K562 (cell line): ENCODE results near the gene ZFYVE28. TPM values are rescaled to one million over a fixed set of nuclear protein-coding genes. Genes with fewer than 3 reads are reported as not detected.
A peak's percentile ranks its signal among the peaks of the same experiment; 100 is the strongest.

Source experiments
- ATAC-seq: fragments of 200-7000 bp; cut with Tn5 transposase; 3 replicates; pipeline ENCODE4 v1.9.1; 2020; ENCODE audit warnings: moderate library complexity
- BruUV-seq: library from RNA; stranded (reverse); fragments of 400-500 nt; replicated peaks from 2 replicates; lab custom pipeline; 2021; lab: Mats Ljungman, UMichigan
- CTCF ChIA-PET: fragments of 300-600 bp; formaldehyde crosslinking; extraction: SDS; loops from one replicate; lab custom pipeline; 2021; ENCODE audit warnings: low intra/inter-chr PET ratio; lab: Yijun Ruan, JAX
- POLR2A ChIA-PET: fragments of 300-600, 350-650 bp; sonication (Branson Sonifier 250); formaldehyde crosslinking; extraction: SDS; loops from one replicate; lab custom pipeline; 2021; ENCODE audit warnings: antibody characterized with exemption, inconsistent platforms; lab: Yijun Ruan, JAX
- DNase-seq, 4 experiments: peaks; one replicate each; pipeline versions ENCODE4 v3.0.0 to v3.0.0-alpha.2; 2011 to 2018; ENCODE audit warnings: low spot score in 3 of 4, mixed read lengths in 3 of 4; ENCODE audit errors: extremely low read depth in 1 of 4
- FAIRE-seq: peaks from 2 replicates; lab custom pipeline; 2011; peaks lifted over from hg19 to GRCh38; lab: Jason Lieb, UNC
- H2AFZ ChIP-seq: 2 replicates; pipeline ENCODE4 v1.6.0; 2011; ENCODE audit warnings: low read depth, low read length, control low read depth, inconsistent platforms
- H3K27ac ChIP-seq: fragments of 200-600 bp; 3 replicates; pipeline ENCODE4 v1.8.0; 2011; ENCODE audit warnings: low read depth, mild to moderate bottlenecking, control low read depth, inconsistent platforms, low read length, moderate library complexity, mixed read lengths; ENCODE audit errors: extremely low read depth
- H3K27me3 ChIP-seq, 2 experiments: fragments of 300-600 bp in 1 of 2; 2 replicates in 1 of 2; 3 replicates in 1 of 2; pipeline versions ENCODE4 v1.6.0 to v1.8.0; 2011; ENCODE audit warnings: inconsistent platforms in 2 of 2, low read length in 2 of 2, mild to moderate bottlenecking in 1 of 2, mixed read lengths in 1 of 2, moderate library complexity in 1 of 2; ENCODE audit not compliant: control insufficient read depth in 2 of 2, insufficient read depth in 2 of 2
- H3K36me3 ChIP-seq: fragments of 300-600 bp; 3 replicates; pipeline ENCODE4 v1.8.0; 2011; ENCODE audit warnings: mild to moderate bottlenecking, low read length, inconsistent platforms; ENCODE audit not compliant: control insufficient read depth, insufficient read depth
- H3K4me1 ChIP-seq, 2 experiments: fragments of 200-600 bp in 1 of 2; replicated peaks in 1 of 2; 2 replicates in 1 of 2; 3 replicates in 1 of 2; pipeline versions ENCODE4 v1.5.1 to v1.8.0; 2011; ENCODE audit warnings: inconsistent platforms in 2 of 2, low read length in 2 of 2, mild to moderate bottlenecking in 1 of 2, mixed read lengths in 1 of 2, moderate library complexity in 1 of 2; ENCODE audit not compliant: control insufficient read depth in 2 of 2, insufficient read depth in 2 of 2
- H3K4me2 ChIP-seq: 2 replicates; pipeline ENCODE4 v1.6.1; 2011; ENCODE audit warnings: low read length, control low read depth, inconsistent platforms, mixed read lengths; ENCODE audit not compliant: insufficient read depth
- H3K4me3 ChIP-seq: fragments of 200-600 bp; sonication (generic), shearing (Covaris generic); 2 replicates; pipeline ENCODE4 v1.5.1; 2016; ENCODE audit warnings: control low read depth, inconsistent platforms
- H3K79me2 ChIP-seq: fragments of 200-600 bp; 3 replicates; pipeline ENCODE4 v1.8.0; 2011; ENCODE audit warnings: low read length, inconsistent platforms; ENCODE audit not compliant: control insufficient read depth, insufficient read depth
- H3K9ac ChIP-seq, 2 experiments: 2 replicates each; pipeline versions ENCODE4 v1.6.0 to v1.6.1; 2011; ENCODE audit warnings: low read depth in 2 of 2, low read length in 2 of 2, control low read depth in 1 of 2, inconsistent platforms in 1 of 2, mild to moderate bottlenecking in 1 of 2, mixed read lengths in 1 of 2; ENCODE audit not compliant: insufficient read depth in 1 of 2
- H3K9me1 ChIP-seq: one replicate; pipeline ENCODE4 v1.6.0; 2011; ENCODE audit warnings: inconsistent platforms, mild to moderate bottlenecking, low read length, moderate library complexity; ENCODE audit not compliant: control insufficient read depth, insufficient read depth
- H3K9me3 ChIP-seq: replicated peaks from 2 replicates; pipeline ENCODE4 v1.5.1; 2011; ENCODE audit warnings: low read depth, low read length, inconsistent platforms; ENCODE audit not compliant: control insufficient read depth, insufficient read depth
- H4K20me1 ChIP-seq: replicated peaks from 2 replicates; pipeline ENCODE4 v1.6.1; 2011; ENCODE audit warnings: low read length, inconsistent platforms, mixed read lengths; ENCODE audit not compliant: control insufficient read depth, insufficient read depth
- BHLHE40 ChIP-seq: IDR thresholded peaks from 2 replicates; pipeline ENCODE4 v1.6.1; 2011; ENCODE audit warnings: low read length, improper control_type of control experiment
- C11orf30 ChIP-seq: fragments of 450-650 bp; IDR thresholded peaks from 2 replicates; pipeline ENCODE4 v1.6.1; 2016; ENCODE audit warnings: low read depth, mild to moderate bottlenecking
- EWSR1 ChIP-seq: fragments of 450-650 bp; IDR thresholded peaks from 2 replicates; pipeline ENCODE4 v1.6.1; 2018; ENCODE audit warnings: borderline replicate concordance, mild to moderate bottlenecking, low read depth, moderate library complexity; ENCODE audit not compliant: partially characterized antibody
- EZH2 ChIP-seq: IDR thresholded peaks from 2 replicates; pipeline ENCODE4 v1.6.1; 2012; ENCODE audit warnings: low read depth, mild to moderate bottlenecking, inconsistent platforms, low read length, borderline replicate concordance
- FOXM1 ChIP-seq, 2 experiments: fragments of 450-650 bp in 1 of 2; sonication (generic) in 1 of 2; formaldehyde crosslinking in 1 of 2; IDR thresholded peaks; 2 replicates each; pipeline versions ENCODE4 v1.6.1 to v1.9.0; 2017 to 2022; ENCODE audit warnings: low read depth in 2 of 2, mild to moderate bottlenecking in 2 of 2, missing genetic modification reagents in 1 of 2, moderate library complexity in 1 of 2
- FOXP4 ChIP-seq: sonication (generic); formaldehyde crosslinking; IDR thresholded peaks from 2 replicates; pipeline ENCODE4 v1.8.0; 2022; ENCODE audit warnings: mild to moderate bottlenecking, missing genetic modification reagents, borderline replicate concordance
- LCOR ChIP-seq: sonication (generic); formaldehyde crosslinking; IDR thresholded peaks from 2 replicates; pipeline ENCODE4 v1.8.0; 2022; ENCODE audit warnings: mild to moderate bottlenecking, missing genetic modification reagents
- MAZ ChIP-seq, 2 experiments: fragments of 450-650 bp in 1 of 2; sonication (generic) in 1 of 2; formaldehyde crosslinking; IDR thresholded peaks in 1 of 2; conservative IDR thresholded peaks in 1 of 2; 2 replicates each; pipeline versions ENCODE4 v1.4.0 to v1.5.0; 2020; ENCODE audit warnings: mild to moderate bottlenecking in 1 of 2, missing genetic modification reagents in 1 of 2
- MYBL2 ChIP-seq, 2 experiments: fragments of 450-650 bp in 1 of 2; sonication (generic) in 1 of 2; formaldehyde crosslinking in 1 of 2; IDR thresholded peaks; 2 replicates each; pipeline versions ENCODE4 v1.6.1 to v1.8.1; 2017 to 2022; ENCODE audit warnings: borderline replicate concordance in 1 of 2, inconsistent platforms in 1 of 2, low read depth in 1 of 2, mild to moderate bottlenecking in 1 of 2, missing genetic modification reagents in 1 of 2, moderate library complexity in 1 of 2
- NFIX ChIP-seq: fragments of 250-450 bp; sonication (Bioruptor Pico); IDR thresholded peaks from 2 replicates; pipeline ENCODE4 v1.4.0; 2020; ENCODE audit warnings: low read depth, mild to moderate bottlenecking, moderate library complexity
- PHF20 ChIP-seq: fragments of 450-650 bp; IDR thresholded peaks from 2 replicates; pipeline ENCODE4 v1.6.1; 2018; ENCODE audit not compliant: partially characterized antibody
- SP2 ChIP-seq: IDR thresholded peaks from 2 replicates; pipeline ENCODE4 v1.6.1; 2011; ENCODE audit warnings: mild to moderate bottlenecking, low read depth, low read length, moderate library complexity; ENCODE audit not compliant: poor library complexity, severe bottlenecking; ENCODE audit errors: extremely low read depth
- TRIM25 ChIP-seq: fragments of 450-650 bp; IDR thresholded peaks from 2 replicates; pipeline ENCODE4 v1.7.0; 2016; ENCODE audit warnings: borderline replicate concordance
- WHSC1 ChIP-seq: IDR thresholded peaks from one replicate; pipeline ENCODE4 v1.6.1; 2012; ENCODE audit warnings: low read length, control low read depth, inconsistent platforms
- XRCC3 ChIP-seq: fragments of 450-650 bp; IDR thresholded peaks from 2 replicates; pipeline ENCODE4 v1.6.1; 2017; ENCODE audit warnings: mild to moderate bottlenecking, moderate library complexity
- ZBTB1 ChIP-seq: sonication (generic); formaldehyde crosslinking; IDR thresholded peaks from 2 replicates; pipeline ENCODE4 v1.8.1; 2023; ENCODE audit warnings: missing genetic modification reagents, low read depth, mild to moderate bottlenecking, borderline replicate concordance
- ZNF140 ChIP-seq: fragments of 250-450 bp; sonication (Bioruptor Pico); IDR thresholded peaks from 2 replicates; pipeline ENCODE4 v1.8.0; 2021; ENCODE audit warnings: moderate library complexity, mild to moderate bottlenecking, inconsistent platforms
- ZNF384 ChIP-seq: IDR thresholded peaks from 2 replicates; pipeline ENCODE4 v1.6.1; 2012; ENCODE audit warnings: low read depth, low read length, improper control_type of control experiment
- ZNF717 ChIP-seq: fragments of 250-450 bp; sonication (Bioruptor Pico); IDR thresholded peaks from 2 replicates; pipeline ENCODE4 v1.5.0; 2021
- WGBS: fragments of 100-300 bp; shearing (Covaris generic); methylation state at CpG from one replicate; pipeline ENCODE4 v1.1.6; 2016; ENCODE audit warnings: low coverage, mixed read lengths; ENCODE audit not compliant: insufficient coverage; ENCODE audit errors: missing lambda C conversion rate; 5-methylcytosine and 5-hydroxymethylcytosine counted together
- in situ Hi-C: fragments of 300-500 bp; cut with MboI; formaldehyde crosslinking; loops from 4 replicates; pipeline ENCODE4 v1.15.0; 2018; ENCODE audit warnings: inconsistent platforms, mixed read lengths
- intact Hi-C: fragments of 100-400 bp; cut with micrococcal nuclease; formaldehyde crosslinking; loops from 2 replicates; pipeline ENCODE4 v1.14.2; 2022
- polyA plus RNA-seq, 8 experiments: library from polyadenylated mRNA; depleted of rRNA in 4 of 8; stranded (reverse) in 5 of 8; unstranded in 3 of 8; fragments of >200 nt; fragmentation: Nextera tagmentation in 2 of 8; fragmentation: Illumina TruSeq in 1 of 8; extraction: Ambion mirVana in 2 of 8; extraction: Trizol in 1 of 8; gene quantifications; 2 replicates each; pipeline versions ENCODE4 v1.2.1 to v1.2.3, GENCODE V29; 2011 to 2014; ENCODE audit warnings: inconsistent platforms in 1 of 8, missing spikeins in 1 of 8
- total RNA-seq, 7 experiments: library from RNA; depleted of rRNA in 6 of 7; stranded (reverse); fragments of >200 nt in 6 of 7; fragmentation: Illumina TruSeq in 2 of 7; extraction: Trizol in 2 of 7; gene quantifications; 2 replicates each; pipeline versions ENCODE4 v1.2.1 to v1.2.3, GENCODE V29; 2011 to 2021; ENCODE audit warnings: low replicate concordance in 1 of 7

The ZFYVE28 gene
- total and polyA plus RNA-seq, 9 of the 15 experiments (the other 6 are each of a cell fraction or from before 2014, with no cell fraction given): 1.3 to 24.8 (median 8.9) TPM

DNA sequence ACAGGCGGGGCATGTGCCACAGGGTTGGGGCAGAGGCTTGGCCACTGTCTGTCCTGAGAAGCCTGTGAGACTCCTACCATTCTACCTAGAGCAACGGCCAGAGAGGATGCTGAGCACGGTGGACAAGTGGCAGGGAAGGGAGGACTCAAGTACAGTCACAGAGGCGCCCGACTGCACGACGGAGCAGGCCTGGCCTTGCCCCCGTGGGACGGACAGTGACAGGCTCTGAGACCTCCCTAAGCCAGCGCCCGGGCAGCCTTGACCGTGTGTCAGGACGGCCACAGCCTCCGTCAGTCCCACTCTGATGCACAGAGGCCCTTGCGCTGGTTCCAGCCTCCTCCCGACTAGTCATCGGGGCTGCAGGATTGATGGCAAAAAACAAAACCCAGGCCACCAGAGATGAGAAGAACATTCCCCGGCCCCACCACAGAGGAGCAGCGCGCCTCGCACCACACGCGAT is 119.9 kb downstream of the ZFYVE28 start:
- H4K20me1 ChIP-seq: no peaks in the 10 kb centered on the region
- ChIA-PET CTCF (no interaction called here), POLR2A (no interaction called here)
- in situ Hi-C loops: no loop called here
- H3K9ac ChIP-seq: 0 out of 4 replicates have a peak overlapping the region, but pooled peaks of 1 of the 2 experiments have one; percentile 69
- H3K27me3 ChIP-seq: no peaks in the 10 kb centered on the region
- intact Hi-C loops: no loop called here
- peaks cover 4% of the 10 kb centered on the region; the same call in 1 of the 3 replicates for H3K36me3 ChIP-seq
- no peak overlapping the region for H2AFZ ChIP-seq
- FAIRE-seq (no peak), ATAC-seq (no peak), DNase-seq (no peak)
- no peak overlapping the region for H3K4me2 ChIP-seq
- peaks cover 0 to 48% of the 10 kb centered on the region in 2 experiments; a peak in 3 of 5 replicates for H3K4me1 ChIP-seq
- no peak overlapping the region for H3K27ac ChIP-seq
- 88% methylated on average over 20 of the region's 23 CpGs for WGBS
- no peaks in the 10 kb centered on the region for H3K79me2 ChIP-seq
- no peaks in the 10 kb centered on the region for H3K9me1 ChIP-seq
- BruUV-seq: no TSS peak
- TF ChIP-seq C11orf30 (no peak), PHF20 (no peak), NFIX (CRISPR knock-in tag) (no peak), ZNF384 (no peak), XRCC3 (no peak), BHLHE40 (no peak), FOXM1 (IDR thresholded peaks at IDR 0.05; ENCODE audit: low read depth) (no peak), FOXM1 (CRISPR knock-in tag; IDR thresholded peaks at IDR 0.05; ENCODE audit: low read depth) (no peak), MYBL2 (IDR thresholded peaks at IDR 0.05; ENCODE audit: low read depth) (no peak), MYBL2 (CRISPR knock-in tag; IDR thresholded peaks at IDR 0.05; ENCODE audit: borderline replicate concordance) (no peak), SP2 (no peak), EWSR1 (no peak), FOXP4 (CRISPR knock-in tag) (no peak), EZH2 (no peak), MAZ (CRISPR knock-in tag; conservative IDR thresholded peaks at IDR 0.05 in 1 of 2, IDR thresholded peaks at IDR 0.05 in 1 of 2) (no peak), ZBTB1 (CRISPR knock-in tag) (no peak), WHSC1 (no peak), ZNF717 (CRISPR knock-in tag) (no peak), TRIM25 (no peak), ZNF140 (CRISPR knock-in tag) (no peak), LCOR (CRISPR knock-in tag) (no peak)
- H3K4me3 ChIP-seq: no peak overlapping the region
- no peaks in the 10 kb centered on the region for H3K9me3 ChIP-seq
